Measurements from ENCODE around the gene PEPD.

The PEPD gene

GRCh38 chr19:33458807-33459206 is 62.8 kb downstream of the PEPD start:
- no peak for DNase-seq (ENCODE audit: low read depth)

- DNase-seq (ENCODE audit: low read depth) = no peak
These were observed 63.4 kb downstream of the PEPD start for GRCh38 chr19:33458171-33458633.

- no peak for DNase-seq (ENCODE audit: low read depth)
These were observed 64.8 kb downstream of the PEPD start for GRCh38 chr19:33456845-33457220.

- DNase-seq (ENCODE audit: low read depth) = no peak
These were observed 65.3 kb downstream of the PEPD start for GRCh38 chr19:33456076-33456844.

- DNase-seq (ENCODE audit: low read depth) = no peak
These were observed 68.3 kb downstream of the PEPD start for GRCh38 chr19:33453265-33453664.

- DNase-seq (ENCODE audit: low read depth) = no peak
These were observed 70.9 kb downstream of the PEPD start for GRCh38 chr19:33450689-33451088.

GRCh38 chr19:33449799-33450198 is 71.8 kb downstream of the PEPD start:
- no peak for DNase-seq (ENCODE audit: low read depth)

GRCh38 chr19:33448159-33448516 is 73.5 kb downstream of the PEPD start:
- DNase-seq (ENCODE audit: low read depth) = no peak

- DNase-seq (ENCODE audit: low read depth) = no peak
These were observed 74.0 kb downstream of the PEPD start for GRCh38 chr19:33447336-33448158.

GRCh38 chr19:33446330-33447293 is 75.0 kb downstream of the PEPD start:
- DNase-seq (ENCODE audit: low read depth) = no peak

- no peak for DNase-seq (ENCODE audit: low read depth)
These were observed 75.9 kb downstream of the PEPD start for GRCh38 chr19:33445442-33446329.

GRCh38 chr19:33444562-33445441 is 76.8 kb downstream of the PEPD start:
- no peak for DNase-seq (ENCODE audit: low read depth)

- no peak for DNase-seq (ENCODE audit: low read depth)
These were observed 77.7 kb downstream of the PEPD start for GRCh38 chr19:33443638-33444561.

- no peak for DNase-seq (ENCODE audit: low read depth)
These were observed 78.9 kb downstream of the PEPD start for GRCh38 chr19:33442706-33443105.

- DNase-seq (ENCODE audit: low read depth) = no peak
These were observed 79.8 kb downstream of the PEPD start for GRCh38 chr19:33441828-33442227.

GRCh38 chr19:33441277-33441699 is 80.3 kb downstream of the PEPD start:
- no peak for DNase-seq (ENCODE audit: low read depth)

GRCh38 chr19:33440682-33441081 is 80.9 kb downstream of the PEPD start:
- DNase-seq (ENCODE audit: low read depth) = no peak

- no peak for DNase-seq (ENCODE audit: low read depth)
These were observed 81.3 kb downstream of the PEPD start for GRCh38 chr19:33440241-33440640.
